Uterus (tissue), 4 donors: Measurements from ENCODE around the gene DYNC1H1. TPM values are rescaled to one million over a fixed set of nuclear protein-coding genes. Genes with fewer than 3 reads are reported as not detected.
A peak's percentile ranks its signal among the peaks of the same experiment; 100 is the strongest.
"Not testable (repeated sequence)": the region's sequence is repeated elsewhere in the genome, so short reads cannot be mapped to it uniquely, and the experiment has no call there.

Experiments
- DNase-seq, 2 donors: peaks; one replicate each; pipeline ENCODE4 v3.0.0-alpha.2; 2019 to 2020
- H3K27ac ChIP-seq, 2 donors: fragments of 200-600 bp; sonication (generic); 1 replicate in 1 of 2; 2 replicates in 1 of 2; pipeline ENCODE4 v1.5.1; 2016 to 2018
- H3K27me3 ChIP-seq, 2 donors: fragments of 200-600 bp; sonication (generic); one replicate each; pipeline ENCODE4 v1.5.1; 2018 to 2019; ENCODE audit warnings: control low read depth in 1 of 2
- H3K36me3 ChIP-seq, 2 donors: fragments of 200-600 bp; sonication (generic); one replicate each; pipeline ENCODE4 v1.5.1; 2019; ENCODE audit warnings: control low read depth in 1 of 2
- H3K4me1 ChIP-seq, 2 donors: fragments of 200-600 bp; sonication (generic); one replicate each; pipeline ENCODE4 v1.5.1; 2018 to 2019; ENCODE audit warnings: control low read depth in 1 of 2
- H3K4me3 ChIP-seq, 2 donors: fragments of 200-600 bp; sonication (generic); 1 replicate in 1 of 2; 2 replicates in 1 of 2; pipeline ENCODE4 v1.5.1; 2018 to 2019; ENCODE audit warnings: mild to moderate bottlenecking in 1 of 2
- H3K9me3 ChIP-seq, 2 donors: fragments of 200-600 bp; sonication (generic); one replicate each; pipeline ENCODE4 v1.5.1; 2019; ENCODE audit warnings: control low read depth in 1 of 2
- CTCF ChIP-seq, 4 experiments: fragments of 200-600 bp in 2 of 4; fragments of 450-650 bp in 2 of 4; sonication (generic) in 2 of 4; IDR thresholded peaks; one replicate each; pipeline ENCODE4 v1.5.1; 2016 to 2019; ENCODE audit warnings: antibody characterized with exemption in 4 of 4, mild to moderate bottlenecking in 2 of 4, moderate library complexity in 1 of 4
- POLR2A ChIP-seq, 2 donors: fragments of 450-650 bp; IDR thresholded peaks; one replicate each; pipeline ENCODE4 v1.6.1; 2016; ENCODE audit warnings: antibody characterized with exemption in 2 of 2, mild to moderate bottlenecking in 1 of 2, moderate library complexity in 1 of 2
- intact Hi-C: fragments of 100-400 bp; cut with DNase I; formaldehyde crosslinking; loops from one replicate; pipeline ENCODE4 v1.15.1; 2023; ENCODE audit warnings: low total_unique reads
- total RNA-seq, 4 donors: library from RNA; depleted of rRNA in 3 of 4; stranded (reverse); fragments of >200 nt in 3 of 4; gene quantifications; one replicate each; pipeline versions ENCODE4 v1.1.0 to v1.2.4, GENCODE V29; 2014 to 2023
- donor health status: DM: yes; HTN: yes; CAD: no.

DYNC1H1 gene
- total RNA-seq, 4 donors from 2014 or later = 251 to 634 (median 479) TPM

- H3K27ac ChIP-seq = peak overlapping the region in 1 of 2 donors; percentile 93
- H3K27me3 ChIP-seq = no peaks in the 10 kb centered on the region
- no peaks in the 10 kb centered on the region for H3K9me3 ChIP-seq
- no peak for DNase-seq
- no peak for TF ChIP-seq POLR2A (IDR thresholded peaks at IDR 0.05)
- no peak for TF ChIP-seq CTCF (IDR thresholded peaks at IDR 0.05)
- H3K4me3 ChIP-seq = no peak overlapping the region
- no peaks in the 10 kb centered on the region for H3K4me1 ChIP-seq
- no peaks in the 10 kb centered on the region for H3K36me3 ChIP-seq
- intact Hi-C loops = no loop called here
Measured at GRCh38 chr14:101982621-101983020, 18.2 kb downstream of the DYNC1H1 start.

DNA sequence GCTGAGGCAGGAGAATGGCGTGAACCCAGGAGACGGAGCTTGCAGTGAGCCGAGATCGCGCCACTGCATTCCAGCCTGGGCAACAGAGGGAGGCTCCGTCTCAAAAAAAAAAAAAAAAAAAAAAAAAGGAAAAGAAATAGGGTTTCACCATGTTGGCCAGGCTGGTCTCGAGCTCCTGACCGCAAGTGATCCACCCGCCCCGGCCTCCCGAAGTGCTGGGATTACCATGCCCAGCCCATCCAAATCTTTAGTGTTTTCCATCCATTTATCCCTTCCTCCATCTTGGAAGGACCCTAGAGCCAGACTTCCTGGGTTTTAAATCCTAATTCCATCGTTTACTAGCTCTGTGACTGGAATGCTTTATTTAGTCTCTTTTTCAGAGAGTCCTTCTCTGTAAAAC lies 20.5 kb downstream of the DYNC1H1 start:
- H3K36me3 ChIP-seq, H3K9me3 ChIP-seq, H3K27ac ChIP-seq, H3K4me3 ChIP-seq, DNase-seq, H3K27me3 ChIP-seq, H3K4me1 ChIP-seq, intact Hi-C loops: not testable (repeated sequence)

DNA sequence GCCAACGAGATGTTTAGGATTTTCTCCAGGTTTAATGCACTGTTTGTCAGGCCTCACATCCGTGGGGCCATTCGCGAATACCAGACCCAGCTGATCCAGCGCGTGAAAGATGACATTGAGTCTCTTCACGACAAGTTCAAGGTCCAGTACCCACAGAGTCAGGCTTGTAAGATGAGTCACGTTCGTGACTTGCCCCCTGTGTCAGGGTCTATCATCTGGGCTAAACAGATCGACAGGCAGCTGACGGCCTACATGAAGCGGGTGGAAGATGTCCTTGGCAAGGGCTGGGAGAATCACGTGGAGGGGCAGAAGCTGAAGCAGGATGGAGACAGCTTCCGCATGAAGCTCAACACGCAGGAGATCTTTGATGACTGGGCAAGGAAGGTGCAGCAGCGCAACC lies 21.6 kb downstream of the DYNC1H1 start:
- H3K27me3 ChIP-seq = no peaks in the 10 kb centered on the region
- no peaks in the 10 kb centered on the region for H3K4me1 ChIP-seq
- H3K9me3 ChIP-seq = no peaks in the 10 kb centered on the region
- TF ChIP-seq CTCF (IDR thresholded peaks at IDR 0.05) (no peak), POLR2A (IDR thresholded peaks at IDR 0.05) (no peak)
- H3K36me3 ChIP-seq = no peaks in the 10 kb centered on the region
- no peak overlapping the region for H3K4me3 ChIP-seq
- no peak overlapping the region for H3K27ac ChIP-seq
- no peak for DNase-seq
- intact Hi-C loops = no loop called here

DNA sequence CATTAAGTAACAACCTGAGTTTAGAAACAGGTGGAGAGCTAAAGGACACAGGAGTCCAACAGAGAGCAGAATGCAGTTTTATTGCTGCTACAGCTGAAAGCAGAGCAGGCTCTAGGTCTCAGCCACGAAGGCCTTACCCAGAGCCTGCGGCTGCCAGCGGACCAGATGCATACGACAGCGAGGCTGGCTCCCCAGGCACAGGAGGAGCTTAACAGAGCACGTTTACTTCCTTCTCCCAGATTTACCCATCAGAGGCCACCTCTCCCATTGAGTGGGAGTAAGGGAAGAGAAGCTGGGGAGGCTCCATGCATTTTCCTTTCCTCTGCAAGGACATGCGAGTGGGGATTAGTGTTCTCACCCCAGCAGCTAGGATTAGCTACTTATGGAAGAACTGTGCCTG lies 22.6 kb downstream of the DYNC1H1 start:
- no peaks in the 10 kb centered on the region for H3K27me3 ChIP-seq
- no peaks in the 10 kb centered on the region for H3K36me3 ChIP-seq
- TF ChIP-seq CTCF (IDR thresholded peaks at IDR 0.05) (no peak), POLR2A (IDR thresholded peaks at IDR 0.05) (no peak)
- intact Hi-C loops = no loop called here
- no peaks in the 10 kb centered on the region for H3K9me3 ChIP-seq
- no peaks in the 10 kb centered on the region for H3K4me1 ChIP-seq
- no peak overlapping the region for H3K4me3 ChIP-seq
- no peak for DNase-seq
- no peak overlapping the region for H3K27ac ChIP-seq

DNA sequence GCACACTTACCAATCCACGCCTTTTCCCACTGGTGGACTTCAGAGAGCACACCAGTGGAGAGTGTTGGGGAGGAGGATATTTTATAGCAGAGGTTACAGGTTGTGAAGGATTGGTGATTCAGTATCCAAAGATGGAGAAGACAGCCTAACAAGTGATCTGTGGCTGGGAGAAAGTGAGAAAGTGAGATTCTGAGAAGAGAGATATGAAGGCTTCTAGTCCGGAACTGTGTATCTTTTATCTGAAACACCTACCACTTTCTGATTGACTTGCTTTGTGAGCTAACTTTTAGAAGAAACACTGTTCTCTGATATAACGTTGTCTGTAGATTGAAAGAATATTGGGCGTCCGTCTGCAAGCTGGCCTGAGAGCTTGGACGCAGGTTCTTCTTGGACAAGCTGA lies 24.0 kb downstream of the DYNC1H1 start:
- intact Hi-C loops = no loop called here
- Histone ChIP-seq H3K27ac (no peak overlapping the region), H3K27me3 (no peaks in the 10 kb centered on the region), H3K4me3 (no peak overlapping the region), H3K9me3 (no peaks in the 10 kb centered on the region), H3K4me1 (no peaks in the 10 kb centered on the region), H3K36me3 (no peaks in the 10 kb centered on the region)
- no peak for DNase-seq
- TF ChIP-seq POLR2A (IDR thresholded peaks at IDR 0.05) (no peak), CTCF (IDR thresholded peaks at IDR 0.05) (no peak)

GRCh38 chr14:101991352-101991751 lies 27.0 kb downstream of the DYNC1H1 start:
- Histone ChIP-seq H3K4me3 (no peak overlapping the region), H3K27me3 (no peaks in the 10 kb centered on the region), H3K27ac (no peak overlapping the region), H3K9me3 (no peaks in the 10 kb centered on the region), H3K4me1 (no peaks in the 10 kb centered on the region), H3K36me3 (no peaks in the 10 kb centered on the region)
- DNase-seq = no peak
- intact Hi-C loops = no loop called here
- TF ChIP-seq CTCF (IDR thresholded peaks at IDR 0.05) (no peak), POLR2A (IDR thresholded peaks at IDR 0.05) (no peak)
